HCT116 (cell line): Measurements from ENCODE around the gene TBCD. TPM values are rescaled to one million over a fixed set of nuclear protein-coding genes. Genes with fewer than 3 reads are reported as not detected.

Source experiments
- ATAC-seq: fragments of 200-7000 bp; cut with Tn5 transposase; 2 replicates; pipeline ENCODE4 v1.9.1; 2020; ENCODE audit warnings: mild to moderate bottlenecking, moderate library complexity
- BruUV-seq: library from RNA; stranded (reverse); fragments of 400-500 nt; replicated peaks from 2 replicates; lab custom pipeline; 2021; lab: Mats Ljungman, UMichigan
- CTCF ChIA-PET: fragments of 300-600 bp; sonication (Branson Sonifier 250); formaldehyde crosslinking; loops from one replicate; lab custom pipeline; 2021; ENCODE audit warnings: antibody characterized with exemption; lab: Charles Lee
- POLR2A ChIA-PET: fragments of 300-600, 350-600 bp; sonication (Branson Sonifier 250); formaldehyde crosslinking; loops from one replicate; lab custom pipeline; 2021; ENCODE audit warnings: antibody characterized with exemption; lab: Charles Lee
- RAD21 ChIA-PET, 2 experiments: fragments of 300-600 bp; sonication (Branson Sonifier 250); formaldehyde crosslinking; loops; one replicate each; lab custom pipeline; 2023; ENCODE audit warnings: low total read pairs in 2 of 2; ENCODE audit not compliant: uncharacterized antibody in 2 of 2, unreplicated experiment in 2 of 2, low non-redundant PET in 1 of 2; lab: Charles Lee
- DNase-seq: peaks from one replicate; pipeline ENCODE4 v3.0.0-alpha.2; 2010; ENCODE audit warnings: low read depth, low spot score
- H2AFZ ChIP-seq: fragments of 200-600 bp; shearing (Covaris generic), sonication (generic); 2 replicates; pipeline ENCODE4 v1.6.1; 2017; ENCODE audit warnings: low read depth, mixed run types, mixed read lengths, antibody characterized with exemption, low read length; ENCODE audit not compliant: poor library complexity, severe bottlenecking
- H3K27ac ChIP-seq: 2 replicates; pipeline ENCODE4 v1.5.1; 2012; ENCODE audit warnings: low read depth, low read length
- H3K27me3 ChIP-seq: fragments of 200-600 bp; sonication (generic); 2 replicates; pipeline ENCODE4 v1.6.1; 2016; ENCODE audit warnings: mixed run types, low read length, mixed read lengths; ENCODE audit not compliant: insufficient read depth
- H3K36me3 ChIP-seq, 2 experiments: fragments of 200-500 bp in 1 of 2; fragments of 200-600 bp in 1 of 2; sonication (Bioruptor generic) in 1 of 2; sonication (generic) in 1 of 2; 2 replicates each; pipeline versions ENCODE4 v1.5.1 to v1.6.1; 2014 to 2016; ENCODE audit warnings: low read length in 2 of 2, inconsistent platforms in 1 of 2, mixed read lengths in 1 of 2, mixed run types in 1 of 2; ENCODE audit not compliant: insufficient read depth in 2 of 2, control insufficient read depth in 1 of 2
- H3K4me1 ChIP-seq, 2 experiments: fragments of 200-600 bp in 1 of 2; sonication (generic) in 1 of 2; 2 replicates each; pipeline versions ENCODE4 v1.5.1 to v1.6.1; 2012 to 2017; ENCODE audit warnings: low read length in 2 of 2, inconsistent platforms in 1 of 2, mild to moderate bottlenecking in 1 of 2, mixed read lengths in 1 of 2, mixed run types in 1 of 2, moderate library complexity in 1 of 2; ENCODE audit not compliant: insufficient read depth in 2 of 2, control insufficient read depth in 1 of 2
- H3K4me2 ChIP-seq: fragments of 200-600 bp; sonication (generic); 2 replicates; pipeline ENCODE4 v1.6.1; 2017; ENCODE audit warnings: mixed run types, low read length, mixed read lengths
- H3K4me3 ChIP-seq, 2 experiments: fragments of 200-600 bp in 1 of 2; sonication (generic) in 1 of 2; replicated peaks in 1 of 2; 2 replicates each; pipeline ENCODE4 v1.5.1; 2011 to 2016; ENCODE audit warnings: low read length in 2 of 2, control low read depth in 1 of 2, low read depth in 1 of 2, mild to moderate bottlenecking in 1 of 2, mixed read lengths in 1 of 2, mixed run types in 1 of 2
- H3K79me2 ChIP-seq: fragments of 200-600 bp; sonication (generic); 2 replicates; pipeline ENCODE4 v1.6.1; 2017; ENCODE audit warnings: mild to moderate bottlenecking, mixed run types, low read length, moderate library complexity, mixed read lengths; ENCODE audit not compliant: insufficient read depth
- H3K9ac ChIP-seq: fragments of 200-600 bp; sonication (generic); 2 replicates; pipeline ENCODE4 v1.6.1; 2016; ENCODE audit warnings: low read length, mixed read lengths
- H3K9me2 ChIP-seq: fragments of 200-600 bp; sonication (generic), shearing (Covaris generic); 2 replicates; pipeline ENCODE4 v1.6.1; 2017; ENCODE audit warnings: mixed run types, mild to moderate bottlenecking, moderate library complexity; ENCODE audit not compliant: insufficient read depth
- H3K9me3 ChIP-seq, 2 experiments: fragments of 200-500 bp in 1 of 2; fragments of 200-600 bp in 1 of 2; sonication (Bioruptor generic) in 1 of 2; sonication (generic) in 1 of 2; 2 replicates each; pipeline ENCODE4 v1.6.1; 2014 to 2017; ENCODE audit warnings: low read length in 2 of 2, mixed read lengths in 2 of 2, inconsistent platforms in 1 of 2, low read depth in 1 of 2, mild to moderate bottlenecking in 1 of 2, mixed run types in 1 of 2, moderate library complexity in 1 of 2; ENCODE audit not compliant: control insufficient read depth in 1 of 2, insufficient read depth in 1 of 2
- H4K20me1 ChIP-seq: fragments of 200-600 bp; sonication (generic), shearing (Covaris generic); 2 replicates; pipeline ENCODE4 v1.6.1; 2017; ENCODE audit warnings: mixed run types, mild to moderate bottlenecking, moderate library complexity; ENCODE audit not compliant: insufficient read depth
- EGR1 ChIP-seq: IDR thresholded peaks from 2 replicates; pipeline ENCODE4 v1.6.1; 2012; ENCODE audit warnings: low read depth
- EZH2phosphoT487 ChIP-seq: fragments of 200-600 bp; IDR thresholded peaks from 2 replicates; pipeline ENCODE4 v1.6.1; 2018; ENCODE audit warnings: antibody characterized with exemption, borderline replicate concordance
- FOSL1 ChIP-seq: IDR thresholded peaks from 2 replicates; pipeline ENCODE4 v1.6.1; 2012; ENCODE audit warnings: low read depth
- JUND ChIP-seq: IDR thresholded peaks from 2 replicates; pipeline ENCODE4 v1.6.1; 2012
- POLR2AphosphoS5 ChIP-seq: IDR thresholded peaks from 2 replicates; pipeline ENCODE4 v1.6.1; 2011; ENCODE audit warnings: mild to moderate bottlenecking, low read depth, low read length, moderate library complexity
- REST ChIP-seq: IDR thresholded peaks from 2 replicates; pipeline ENCODE4 v1.6.1; 2012; ENCODE audit warnings: low read depth
- SIN3A ChIP-seq: IDR thresholded peaks from 2 replicates; pipeline ENCODE4 v1.6.1; 2012; ENCODE audit warnings: low read depth
- SRF ChIP-seq: IDR thresholded peaks from 2 replicates; pipeline ENCODE4 v1.6.1; 2012; ENCODE audit warnings: low read depth
- TCF7L2 ChIP-seq: IDR thresholded peaks from 2 replicates; pipeline ENCODE4 v1.7.0; 2011; ENCODE audit warnings: borderline replicate concordance, inconsistent platforms; ENCODE audit not compliant: insufficient read depth, insufficient read length; ENCODE audit errors: extremely low read depth
- ZNF274 ChIP-seq: fragments of 200-500 bp; sonication (Bioruptor generic); IDR thresholded peaks from 2 replicates; pipeline ENCODE4 v1.6.1; 2014; ENCODE audit warnings: mild to moderate bottlenecking, low read depth, low read length, inconsistent platforms
- intact Hi-C: fragments of 100-400 bp; cut with micrococcal nuclease; formaldehyde crosslinking; loops from 2 replicates; pipeline ENCODE4 v1.10.0; 2022
- total RNA-seq: library from RNA; stranded (reverse); gene quantifications from one replicate; pipeline ENCODE4 v1.2.1, GENCODE V29; 2021; ENCODE audit not compliant: unreplicated experiment

TBCD gene
- total RNA-seq, 1 experiment from 2014 or later = 152 TPM

DNA sequence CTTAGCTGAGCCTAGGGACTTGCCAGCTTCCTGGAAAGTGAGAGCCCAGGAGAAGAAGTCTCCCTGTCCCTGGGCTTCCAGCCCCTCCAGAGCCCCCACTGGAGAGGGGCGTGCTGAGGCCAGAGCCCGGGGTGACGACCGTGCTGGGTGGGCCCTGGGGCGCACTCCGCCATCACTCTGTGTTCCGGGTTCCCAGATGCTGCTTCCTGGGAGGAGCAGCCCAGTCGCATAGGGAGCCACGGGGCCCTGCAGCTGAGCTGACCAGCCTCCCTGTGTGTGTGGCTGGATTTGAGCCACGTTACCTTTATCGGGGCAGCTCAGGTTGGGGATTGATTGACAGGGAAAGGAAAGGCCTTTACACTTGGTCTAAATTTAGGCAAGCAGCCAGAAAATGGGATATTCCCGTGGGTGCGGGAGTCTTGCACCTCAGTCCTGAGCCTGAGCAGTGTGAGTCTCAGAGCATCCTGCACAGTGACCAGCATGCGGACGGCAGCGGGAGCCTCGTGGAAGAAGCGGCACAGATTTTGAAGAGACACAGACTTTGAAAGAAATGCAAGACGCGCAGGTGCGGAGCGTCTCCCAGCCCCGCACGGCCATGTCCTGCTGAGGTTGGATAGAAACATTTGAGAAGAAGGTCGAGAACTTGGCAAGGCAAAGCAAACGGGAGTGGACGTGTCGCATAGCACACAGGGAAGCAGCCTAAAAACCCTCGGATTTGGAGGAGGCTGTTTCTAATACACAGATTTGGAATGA lies 139.2 kb downstream of the TBCD start:
- POLR2A ChIA-PET = no interaction called here
- BruUV-seq = no TSS peak
- no peak for ATAC-seq
- Histone ChIP-seq H3K9me3 (no peaks in the 10 kb centered on the region), H3K4me2 (no peak overlapping the region), H3K4me1 (peaks cover 21 to 22% of the 10 kb centered on the region in 2 experiments; a peak in 3 of 4 replicates), H3K27ac (no peak overlapping the region; the same call in 1 of the 2 replicates), H4K20me1 (no peaks in the 10 kb centered on the region), H3K36me3 (peaks cover 0 to 5% of the 10 kb centered on the region in 2 experiments; a peak in 1 of 4 replicates), H2AFZ (no peak overlapping the region), H3K9ac (no peak overlapping the region), H3K27me3 (no peaks in the 10 kb centered on the region), H3K9me2 (no peaks in the 10 kb centered on the region), H3K4me3 (no peak overlapping the region), H3K79me2 (peaks cover 8% of the 10 kb centered on the region; the same call in 1 of the 2 replicates)
- CTCF ChIA-PET = no interaction called here
- DNase-seq = no peak
- RAD21 ChIA-PET = no interaction called here
- TF ChIP-seq FOSL1 = no peak
- TF ChIP-seq SRF = no peak
- no peak for TF ChIP-seq EZH2phosphoT487
- TF ChIP-seq SIN3A = no peak
- no peak for TF ChIP-seq REST
- no peak for TF ChIP-seq ZNF274
- no peak for TF ChIP-seq POLR2AphosphoS5
- no peak for TF ChIP-seq TCF7L2
- TF ChIP-seq EGR1 = no peak
- no peak for TF ChIP-seq JUND
- intact Hi-C loops = no loop called here
